ENCODE results near the gene TNP2. TPM values are rescaled to one million over a fixed set of nuclear protein-coding genes. Genes with fewer than 3 reads are reported as not detected.

The TNP2 gene
- total and polyA plus RNA-seq, 2 donors (not counting 3 experiments of a cell fraction or from before 2014, with no cell fraction given), result not detected

DNA sequence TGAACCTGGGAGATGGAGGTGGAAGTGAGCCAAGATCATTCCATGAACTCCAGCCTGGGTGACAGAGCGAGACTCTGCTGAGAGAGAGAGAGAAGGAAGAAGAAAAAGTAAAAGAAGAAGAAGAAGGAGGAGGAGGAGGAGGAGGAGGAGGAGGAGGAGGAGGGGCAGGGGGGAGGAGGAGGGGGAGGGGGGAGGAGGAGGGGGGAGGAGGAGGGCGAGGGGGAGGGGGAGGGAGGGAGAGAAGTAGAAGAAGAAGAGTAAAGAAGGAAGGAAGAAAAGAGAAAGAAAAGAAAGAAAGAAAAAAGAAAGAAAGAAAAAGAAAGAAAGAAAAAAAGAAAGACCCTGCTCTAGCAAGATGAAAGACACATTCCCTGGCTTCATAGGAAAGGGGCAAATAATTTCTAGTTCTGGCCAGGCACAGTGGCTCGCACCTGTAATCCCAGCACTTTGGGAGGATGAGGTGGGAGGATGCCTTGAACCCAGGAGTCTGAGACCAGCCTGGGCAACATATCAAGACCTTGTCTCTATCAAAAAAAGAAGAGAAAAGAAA lies 36.7 kb downstream of the TNP2 start:
- Histone ChIP-seq H2AFZ (ENCODE audit: low read depth, low read length) (no peak overlapping the region), H3K79me2 (ENCODE audit: control insufficient read depth, insufficient read depth, low read length) (no peaks in the 10 kb centered on the region), H3K9me1 (replicated peaks; ENCODE audit: control insufficient read depth, extremely low read depth, insufficient read depth, low read length) (no peaks in the 10 kb centered on the region), H3K27me3 (ENCODE audit: control insufficient read depth in 2 of 2, insufficient read depth in 2 of 2, low read length in 2 of 2) (no peaks in the 10 kb centered on the region), H3K27ac (ENCODE audit: insufficient read depth, low read depth, low read length) (no peak overlapping the region), H3K4me3 (replicated peaks in 1 of 3; ENCODE audit: insufficient read depth in 1 of 3, low read depth in 1 of 3, low read length in 3 of 3) (no peak overlapping the region), H3K9ac (replicated peaks; ENCODE audit: extremely low read depth, insufficient read depth, low read length) (no peak overlapping the region), H3K9me3 (replicated peaks; ENCODE audit: control insufficient read depth, insufficient read depth, low read length) (no peaks in the 10 kb centered on the region), H3K4me2 (ENCODE audit: insufficient read depth, low read length) (no peak overlapping the region), H4K20me1 (replicated peaks; ENCODE audit: control insufficient read depth, extremely low read depth, insufficient read depth, low read length) (no peaks in the 10 kb centered on the region), H3K36me3 (ENCODE audit: control insufficient read depth in 2 of 2, extremely low read depth in 1 of 2, insufficient read depth in 2 of 2, low read length in 2 of 2) (no peaks in the 10 kb centered on the region), H3K4me1 (ENCODE audit: control insufficient read depth, extremely low read depth, insufficient read depth, low read length) (no peaks in the 10 kb centered on the region)
- ChIA-PET CTCF (no interaction called here), POLR2A (no interaction called here)
- intact Hi-C loops (cut with micrococcal nuclease), result no loop called here
- no TSS peak for BruUV-seq (replicated peaks)
- dilution Hi-C loops (cut with MboI; ENCODE audit: extremely low pct_ligation_motif_present, low sequenced_read_pairs), result no loop called here
- no peak for TF ChIP-seq MAX (IDR thresholded peaks at IDR 0.05; ENCODE audit: insufficient read depth, insufficient read length)
- TF ChIP-seq JUN (IDR thresholded peaks at IDR 0.05; ENCODE audit: borderline replicate concordance, insufficient read depth, insufficient read length, low read depth), result no peak
- TF ChIP-seq FOS (IDR thresholded peaks at IDR 0.05; ENCODE audit: borderline replicate concordance, insufficient read depth, low read length), result no peak
- TF ChIP-seq EZH2 (IDR thresholded peaks at IDR 0.05; ENCODE audit: borderline replicate concordance, low read depth, low read length, severe bottlenecking), result no peak
- FAIRE-seq, result no peak
- no peak for DNase-seq (ENCODE audit: low read depth, low spot score)

GRCh38 chr16:11231367-11231970 lies 37.7 kb downstream of the TNP2 start:
- POLR2A ChIA-PET, result no interaction called here
- no peak overlapping the region for H3K4me3 ChIP-seq (replicated peaks in 1 of 3; ENCODE audit: insufficient read depth in 1 of 3, low read depth in 1 of 3, low read length in 3 of 3)
- H3K36me3 ChIP-seq (ENCODE audit: control insufficient read depth in 2 of 2, extremely low read depth in 1 of 2, insufficient read depth in 2 of 2, low read length in 2 of 2), result no peaks in the 10 kb centered on the region
- TF ChIP-seq EZH2 (IDR thresholded peaks at IDR 0.05; ENCODE audit: borderline replicate concordance, low read depth, low read length, severe bottlenecking) (no peak), POLR2A (IDR thresholded peaks at IDR 0.05; ENCODE audit: low read depth, low read length) (no peak), CTCF (IDR thresholded peaks at IDR 0.05; ENCODE audit: extremely low read depth in 1 of 2, insufficient read depth in 1 of 2, low read depth in 1 of 2, low read length in 2 of 2) (no peak), JUN (IDR thresholded peaks at IDR 0.05; ENCODE audit: borderline replicate concordance, insufficient read depth, insufficient read length, low read depth) (no peak)
- no peak overlapping the region for H3K9ac ChIP-seq (replicated peaks; ENCODE audit: extremely low read depth, insufficient read depth, low read length)
- no peak overlapping the region for H3K4me2 ChIP-seq (ENCODE audit: insufficient read depth, low read length)
- FAIRE-seq, result no peak
- no TSS peak for BruUV-seq (replicated peaks)
- H3K79me2 ChIP-seq (ENCODE audit: control insufficient read depth, insufficient read depth, low read length), result no peaks in the 10 kb centered on the region
- H3K9me3 ChIP-seq (replicated peaks; ENCODE audit: control insufficient read depth, insufficient read depth, low read length), result no peaks in the 10 kb centered on the region
- CTCF ChIA-PET, result interaction anchor here (1.5 kb wide), 1 partner anchor 41 kb away, joined by 4 read pairs; no protein-coding TSS in a partner anchor
- DNase-seq (ENCODE audit: low read depth, low spot score), result no peak
- no peak overlapping the region for H3K27ac ChIP-seq (ENCODE audit: insufficient read depth, low read depth, low read length)
- no peak overlapping the region for H2AFZ ChIP-seq (ENCODE audit: low read depth, low read length)
- H4K20me1 ChIP-seq (replicated peaks; ENCODE audit: control insufficient read depth, extremely low read depth, insufficient read depth, low read length), result no peaks in the 10 kb centered on the region
- H3K27me3 ChIP-seq (ENCODE audit: control insufficient read depth in 2 of 2, insufficient read depth in 2 of 2, low read length in 2 of 2), result no peaks in the 10 kb centered on the region
- H3K4me1 ChIP-seq (ENCODE audit: control insufficient read depth, extremely low read depth, insufficient read depth, low read length), result no peaks in the 10 kb centered on the region
- intact Hi-C loops (cut with micrococcal nuclease), result no loop called here
- H3K9me1 ChIP-seq (replicated peaks; ENCODE audit: control insufficient read depth, extremely low read depth, insufficient read depth, low read length), result no peaks in the 10 kb centered on the region
- dilution Hi-C loops (cut with MboI; ENCODE audit: extremely low pct_ligation_motif_present, low sequenced_read_pairs), result no loop called here
